ENCODE results near the gene MAPKAP1.

MAPKAP1 gene

DNA sequence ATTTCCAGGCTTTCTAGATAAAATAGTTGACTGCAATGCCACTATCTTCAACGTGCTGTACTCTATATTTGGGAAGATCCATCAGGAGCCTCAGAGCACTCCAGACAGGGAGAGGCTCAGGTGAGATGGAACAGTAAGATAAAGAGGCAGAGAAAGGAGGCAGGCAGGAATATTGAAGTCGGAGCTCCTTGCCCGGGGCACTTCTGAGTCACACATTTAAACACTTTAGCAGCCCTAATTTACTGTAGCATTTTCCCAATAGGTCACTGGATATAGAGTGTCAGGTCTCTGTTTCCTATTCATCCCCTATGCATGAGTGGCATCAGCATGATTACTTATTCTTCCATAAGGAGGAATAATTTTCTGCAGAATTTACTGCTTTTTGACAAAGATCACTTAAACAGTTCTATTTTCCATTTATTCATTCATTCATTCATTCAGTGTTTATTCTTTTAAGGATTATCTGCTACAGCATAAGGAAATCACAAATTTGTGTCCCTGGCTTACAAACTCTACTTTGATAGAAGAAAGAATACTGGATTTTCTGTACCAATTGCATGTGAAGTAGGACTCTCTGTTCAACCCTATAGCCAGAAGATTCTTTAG, 170.7 kb downstream of the MAPKAP1 start:
- no peak for DNase-seq (ENCODE audit: low read depth)

- DNase-seq (ENCODE audit: low read depth), result no peak
Observed at GRCh38 chr9:125534971-125535701, 171.9 kb downstream of the MAPKAP1 start.

GRCh38 chr9:125532812-125533594, 174.0 kb downstream of the MAPKAP1 start:
- DNase-seq (ENCODE audit: low read depth), result no peak

DNA sequence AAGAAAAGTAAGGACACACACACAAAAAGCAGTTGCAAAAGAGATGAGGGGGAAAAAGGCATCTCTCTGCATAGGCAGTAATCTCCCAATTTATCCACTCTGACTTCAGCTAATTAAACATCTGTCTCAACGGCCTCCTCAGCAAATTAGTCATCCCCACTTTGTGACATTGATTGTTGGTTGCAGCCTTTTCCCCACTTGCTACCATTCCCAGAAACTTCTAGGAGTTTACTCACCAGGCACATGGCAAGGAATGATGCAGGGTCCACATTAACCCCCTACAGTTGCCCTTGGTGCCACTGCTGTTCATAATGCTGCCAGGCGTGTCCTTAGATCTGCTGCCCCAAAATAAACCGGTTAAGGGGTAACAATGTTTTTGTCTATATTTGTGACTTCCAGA, 174.6 kb downstream of the MAPKAP1 start:
- no peak for DNase-seq (ENCODE audit: low read depth)

GRCh38 chr9:125529589-125530515, 177.2 kb downstream of the MAPKAP1 start:
- DNase-seq (ENCODE audit: low read depth), result no peak

- DNase-seq (ENCODE audit: low read depth), result no peak
Observed at GRCh38 chr9:125529107-125529506, 177.9 kb downstream of the MAPKAP1 start.

- DNase-seq (ENCODE audit: low read depth), result no peak
Observed at GRCh38 chr9:125527471-125528002, 179.5 kb downstream of the MAPKAP1 start.

- DNase-seq (ENCODE audit: low read depth), result no peak
Observed at GRCh38 chr9:125525921-125526631, 180.9 kb downstream of the MAPKAP1 start.

- DNase-seq (ENCODE audit: low read depth), result no peak
Observed at GRCh38 chr9:125524583-125525355, 182.2 kb downstream of the MAPKAP1 start.

GRCh38 chr9:125523681-125524080, 183.3 kb downstream of the MAPKAP1 start:
- no peak for DNase-seq (ENCODE audit: low read depth)

DNA sequence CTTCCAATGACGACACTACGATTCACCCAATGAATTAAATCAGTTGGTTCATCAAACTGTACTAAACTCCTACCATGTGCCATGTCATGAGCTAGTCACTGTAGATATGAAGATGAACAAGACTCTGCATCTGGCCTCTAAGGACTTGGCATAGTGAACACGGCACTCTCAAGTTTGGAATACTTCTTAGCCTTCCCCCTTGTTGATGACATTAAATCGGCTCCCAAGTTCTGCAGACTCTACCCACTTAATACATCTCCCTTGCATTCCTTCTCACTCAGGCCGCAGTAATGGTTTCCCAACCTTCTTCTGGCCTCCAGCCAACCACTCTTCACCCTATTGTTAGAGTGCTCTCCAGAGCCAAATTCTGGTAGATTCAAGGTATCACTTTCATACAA, 184.7 kb downstream of the MAPKAP1 start:
- DNase-seq (ENCODE audit: low read depth), result no peak

DNA sequence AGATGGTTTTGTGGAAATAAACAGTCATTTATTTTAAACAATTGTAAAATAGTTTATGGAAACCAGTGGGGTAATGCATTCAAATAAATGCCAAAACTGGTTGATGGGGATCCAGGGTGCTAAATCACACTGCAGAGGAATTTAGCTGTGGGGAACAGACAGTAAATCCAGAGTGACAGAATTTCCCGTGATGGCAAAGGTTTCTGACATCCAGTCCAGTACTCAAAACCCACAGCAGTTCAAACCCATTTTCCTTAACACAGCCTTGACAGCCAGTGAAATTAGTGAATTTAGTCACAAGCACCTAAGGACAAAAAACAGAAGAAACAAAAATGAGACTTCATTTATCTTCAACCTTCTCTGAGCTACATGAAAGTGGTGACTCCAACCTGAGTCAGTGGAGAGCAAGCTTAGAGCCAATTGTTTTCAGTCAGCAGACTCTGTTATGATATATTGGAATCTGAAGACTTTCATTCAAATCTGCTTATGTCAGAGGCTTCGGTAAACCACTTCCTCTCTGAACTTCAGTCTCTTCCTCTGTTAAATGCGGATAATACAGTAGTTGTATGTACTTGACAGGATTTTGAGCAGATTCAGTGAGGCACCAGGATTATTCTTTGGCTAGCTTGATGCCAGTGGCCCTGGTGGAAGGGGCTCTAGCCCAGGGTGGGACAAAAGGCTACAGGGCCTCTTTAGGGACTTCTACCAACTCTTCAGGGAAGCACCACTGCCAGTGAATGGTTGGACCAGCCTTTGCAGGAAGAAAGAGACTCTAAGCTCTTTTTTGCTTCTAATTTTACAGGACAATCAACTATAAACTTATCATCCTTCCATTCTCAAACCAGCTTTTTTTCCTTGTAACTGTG, 185.3 kb downstream of the MAPKAP1 start:
- DNase-seq (ENCODE audit: low read depth), result no peak

- no peak for DNase-seq (ENCODE audit: low read depth)
Observed at GRCh38 chr9:125519734-125520133, 187.3 kb downstream of the MAPKAP1 start.

GRCh38 chr9:125517577-125517976, 189.4 kb downstream of the MAPKAP1 start:
- DNase-seq (ENCODE audit: low read depth), result no peak

DNA sequence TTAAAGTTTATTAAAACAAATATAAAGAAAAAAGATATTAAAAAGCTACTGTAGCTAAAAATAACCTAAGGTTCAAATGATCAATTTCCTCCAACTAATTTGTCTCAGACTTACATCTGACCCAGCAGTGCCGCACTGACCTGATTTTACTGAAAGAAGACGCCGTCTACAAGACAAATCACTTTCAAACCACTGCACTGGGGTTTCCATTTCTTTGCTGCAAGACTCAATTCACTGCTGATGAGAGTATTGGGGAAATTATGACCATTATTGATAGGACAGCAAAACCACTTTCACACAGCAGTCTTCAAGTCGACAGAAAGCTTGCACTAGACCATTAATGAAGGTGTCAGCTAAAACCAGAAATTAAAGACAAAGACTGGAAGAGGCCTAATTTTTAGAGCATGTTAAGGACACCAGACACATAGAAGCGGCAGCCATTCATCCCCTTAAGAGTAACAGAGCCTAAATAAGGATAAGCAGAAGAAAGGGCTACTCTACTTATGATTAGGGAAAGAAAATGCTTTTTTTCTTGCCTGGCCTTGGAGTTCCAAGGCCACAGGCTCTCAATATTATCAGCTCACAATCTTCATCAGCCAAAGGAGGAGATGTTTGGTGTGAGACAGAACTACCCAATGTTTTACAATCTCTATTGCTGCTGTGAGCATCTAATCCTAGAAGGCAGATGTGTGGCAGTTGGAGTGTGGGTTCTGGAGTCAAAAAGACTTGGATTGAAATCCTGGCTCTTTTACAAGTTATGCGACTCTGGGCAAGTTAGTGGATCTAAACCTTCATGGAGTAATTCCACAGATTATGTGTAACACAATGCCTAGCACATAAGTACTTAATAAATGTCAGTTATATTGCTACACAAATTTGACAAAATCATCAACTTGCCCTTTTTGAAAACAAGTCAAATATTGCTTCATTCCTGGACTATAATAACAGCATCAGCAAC, 190.7 kb downstream of the MAPKAP1 start:
- no peak for DNase-seq (ENCODE audit: low read depth)

DNA sequence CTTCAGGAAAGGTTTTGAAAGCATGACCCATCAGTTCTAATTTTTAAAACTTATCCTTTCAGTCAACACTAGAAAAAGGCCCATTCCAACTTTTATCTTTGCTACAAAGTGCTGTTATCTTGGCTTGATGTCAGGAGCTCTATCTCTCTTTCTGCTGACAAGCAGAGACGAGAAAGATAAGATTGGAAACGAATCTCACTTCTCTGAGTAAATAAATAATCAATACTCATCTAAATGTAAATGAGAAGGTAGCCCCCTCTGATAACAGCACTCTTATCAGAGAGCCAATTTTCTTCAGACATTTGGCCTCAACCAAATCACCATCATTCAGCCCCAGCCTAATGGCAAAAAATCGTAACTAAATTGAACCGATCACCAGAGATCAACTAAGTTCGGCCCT, 191.7 kb downstream of the MAPKAP1 start:
- DNase-seq (ENCODE audit: low read depth), result no peak

- DNase-seq (ENCODE audit: low read depth), result no peak
Observed at GRCh38 chr9:125514468-125514867, 192.5 kb downstream of the MAPKAP1 start.
